Measurements from ENCODE around the gene SNX4.

The SNX4 gene

DNA sequence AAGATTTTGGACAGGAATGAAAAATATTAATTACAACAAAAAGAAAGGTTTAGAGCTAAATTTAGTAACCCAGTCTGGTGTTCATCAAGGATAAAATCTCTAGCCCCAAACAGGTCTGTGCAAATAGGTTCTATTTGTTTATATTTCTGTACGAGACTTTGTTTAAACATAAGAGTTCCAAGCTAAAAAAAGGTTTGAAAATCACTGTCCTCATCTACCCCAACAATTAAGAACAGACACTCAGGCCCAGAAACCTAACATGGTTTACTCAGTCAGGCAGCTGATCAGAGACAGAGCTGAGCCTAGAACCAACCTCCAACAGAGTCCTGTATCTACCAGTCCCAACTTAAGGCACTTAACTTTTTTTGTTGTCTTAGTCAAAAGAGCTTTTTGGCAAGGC lies 49.3 kb downstream of the SNX4 start:
- in situ Hi-C loops (cut with MboI; ENCODE audit: low sequenced_read_pairs) = no loop called here

GRCh38 chr3:125462722-125463299 lies 57.2 kb downstream of the SNX4 start:
- in situ Hi-C loops (cut with MboI; ENCODE audit: low sequenced_read_pairs) = no loop called here

DNA sequence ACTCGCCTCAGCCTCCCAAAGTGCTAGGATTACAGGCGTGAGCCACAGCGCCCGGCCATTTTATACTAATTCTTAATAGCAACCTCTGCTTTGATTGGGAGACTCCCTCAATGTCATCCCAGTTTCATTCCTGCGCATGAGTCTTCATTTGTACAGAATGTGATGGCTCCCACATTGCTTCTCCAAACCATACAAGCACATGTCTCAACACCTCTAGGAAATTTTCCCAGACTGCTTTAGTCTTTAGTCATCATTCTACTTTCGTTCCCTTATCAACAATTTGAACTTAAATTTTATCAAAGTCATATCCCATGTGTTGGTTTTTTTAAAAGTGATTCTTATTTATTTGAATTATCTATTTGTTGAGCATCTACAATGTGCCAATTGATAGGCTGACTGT lies 58.1 kb downstream of the SNX4 start:
- in situ Hi-C loops (cut with MboI; ENCODE audit: low sequenced_read_pairs) = no loop called here

DNA sequence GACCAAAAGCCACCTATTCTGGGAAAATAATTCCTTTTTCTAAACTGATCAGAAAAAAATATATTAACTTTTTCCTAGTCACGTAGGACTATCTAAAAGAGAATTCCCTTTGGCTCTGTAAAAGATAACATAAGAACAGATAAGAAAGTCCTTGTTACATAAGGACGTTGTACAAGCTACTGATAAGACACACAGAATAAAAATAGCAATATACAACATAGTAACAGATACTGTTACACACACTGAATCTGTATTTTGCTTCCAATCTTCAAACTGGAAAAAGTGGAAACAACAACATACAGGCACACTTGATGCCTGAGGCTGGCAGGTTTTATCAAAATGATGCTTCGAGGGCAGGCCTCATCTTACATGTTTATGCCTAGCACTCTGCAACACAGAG lies 59.8 kb downstream of the SNX4 start:
- in situ Hi-C loops (cut with MboI; ENCODE audit: low sequenced_read_pairs) = no loop called here

- in situ Hi-C loops (cut with MboI; ENCODE audit: low sequenced_read_pairs) = loop anchor here (25.0 kb wide), 1 partner anchor 682 kb away; no protein-coding TSS in a partner anchor
Observed at GRCh38 chr3:125443923-125444322, 76.1 kb downstream of the SNX4 start.

DNA sequence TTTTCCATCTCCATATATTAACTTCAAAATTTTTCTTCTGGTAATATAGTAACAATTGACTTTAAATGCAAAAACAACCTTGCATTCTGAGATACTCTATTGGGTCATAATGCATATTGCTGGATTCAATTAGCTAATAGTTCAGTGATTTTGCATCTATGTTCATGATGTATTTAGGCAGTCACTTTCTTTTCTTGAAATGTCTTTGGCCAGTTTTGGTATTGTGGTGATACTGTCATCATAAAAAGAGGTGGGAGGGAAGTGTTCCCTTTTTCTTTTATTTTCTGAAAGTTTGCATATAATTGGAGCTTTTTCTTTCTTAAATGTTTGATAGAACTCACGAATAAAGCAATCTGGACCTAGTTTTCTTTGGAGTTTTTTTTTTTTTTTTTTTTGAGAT lies 77.5 kb downstream of the SNX4 start:
- in situ Hi-C loops (cut with MboI; ENCODE audit: low sequenced_read_pairs) = loop anchor here (25.0 kb wide), 1 partner anchor 680 kb away; no protein-coding TSS in a partner anchor

GRCh38 chr3:125440970-125441369 lies 79.0 kb downstream of the SNX4 start:
- in situ Hi-C loops (cut with MboI; ENCODE audit: low sequenced_read_pairs) = loop anchor here (25.0 kb wide), 1 partner anchor 679 kb away; no protein-coding TSS in a partner anchor

GRCh38 chr3:125440559-125440955 lies 79.4 kb downstream of the SNX4 start:
- in situ Hi-C loops (cut with MboI; ENCODE audit: low sequenced_read_pairs) = loop anchor here (25.0 kb wide), 1 partner anchor 678 kb away; no protein-coding TSS in a partner anchor

GRCh38 chr3:125437631-125438435 lies 82.2 kb downstream of the SNX4 start:
- in situ Hi-C loops (cut with MboI; ENCODE audit: low sequenced_read_pairs) = loop anchor here (25.0 kb wide), 1 partner anchor 676 kb away; no protein-coding TSS in a partner anchor

DNA sequence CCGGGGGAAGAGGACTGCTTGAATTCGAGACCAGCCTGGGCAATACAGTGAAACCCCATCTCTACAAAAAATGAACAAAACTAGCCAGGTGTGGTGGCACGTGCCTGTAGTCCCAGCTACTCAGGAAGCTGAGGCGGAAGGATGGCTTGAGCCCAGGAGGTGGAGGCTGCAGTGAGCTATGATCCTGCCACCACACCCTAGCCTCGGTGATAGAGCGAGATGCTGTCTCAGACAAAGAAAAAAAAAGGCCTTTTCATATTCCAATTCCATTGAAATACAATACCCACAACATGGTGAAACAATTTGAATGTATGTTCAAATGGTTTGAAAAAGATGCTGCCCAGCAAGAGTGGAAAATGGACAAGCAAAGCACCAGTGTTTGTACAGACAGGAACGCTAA lies 83.1 kb downstream of the SNX4 start:
- in situ Hi-C loops (cut with MboI; ENCODE audit: low sequenced_read_pairs) = loop anchor here (25.0 kb wide), 1 partner anchor 675 kb away; no protein-coding TSS in a partner anchor

DNA sequence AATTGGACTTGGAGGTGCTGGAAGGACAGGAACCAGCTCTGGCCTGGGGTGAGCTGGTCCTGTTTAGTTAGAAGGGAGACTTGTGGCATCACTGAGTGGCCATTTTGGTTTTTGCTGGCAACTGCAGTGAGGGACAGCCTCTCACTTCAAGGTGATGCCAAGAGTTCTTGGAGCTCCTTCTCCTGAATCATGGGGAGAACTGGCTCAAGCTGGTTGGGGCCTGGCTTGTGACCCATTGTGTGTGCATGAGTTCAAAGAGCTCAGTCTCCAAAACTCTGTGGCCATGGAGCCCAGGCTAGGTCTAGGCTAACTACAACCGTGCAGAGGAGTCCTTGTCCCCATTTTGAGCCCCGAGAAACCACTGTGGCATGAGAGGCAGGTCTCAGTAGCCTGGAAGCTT lies 84.8 kb downstream of the SNX4 start:
- in situ Hi-C loops (cut with MboI; ENCODE audit: low sequenced_read_pairs) = loop anchor here (25.0 kb wide), 1 partner anchor 673 kb away; no protein-coding TSS in a partner anchor

DNA sequence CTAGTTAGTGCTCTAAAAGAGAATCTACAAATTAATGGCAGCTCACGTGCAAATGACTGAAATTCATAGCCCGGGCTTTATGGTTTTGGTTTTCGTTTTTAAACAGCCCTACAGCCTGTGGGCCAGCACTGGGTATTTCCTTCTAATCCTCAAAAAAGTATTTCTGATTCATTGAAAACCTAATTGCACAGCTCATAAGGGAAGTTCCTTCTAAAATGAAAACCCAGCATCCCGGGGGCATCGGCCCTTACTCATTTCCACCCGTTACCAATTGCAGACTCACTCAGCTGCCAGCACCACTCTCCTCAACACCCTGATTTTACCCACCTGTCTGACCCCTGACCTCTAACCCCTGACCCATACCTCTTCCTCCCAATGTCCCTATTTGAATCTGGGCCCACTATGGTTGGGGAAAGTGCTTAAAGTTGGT lies 85.4 kb downstream of the SNX4 start:
- in situ Hi-C loops (cut with MboI; ENCODE audit: low sequenced_read_pairs) = loop anchor here (25.0 kb wide), 1 partner anchor 672 kb away; no protein-coding TSS in a partner anchor

DNA sequence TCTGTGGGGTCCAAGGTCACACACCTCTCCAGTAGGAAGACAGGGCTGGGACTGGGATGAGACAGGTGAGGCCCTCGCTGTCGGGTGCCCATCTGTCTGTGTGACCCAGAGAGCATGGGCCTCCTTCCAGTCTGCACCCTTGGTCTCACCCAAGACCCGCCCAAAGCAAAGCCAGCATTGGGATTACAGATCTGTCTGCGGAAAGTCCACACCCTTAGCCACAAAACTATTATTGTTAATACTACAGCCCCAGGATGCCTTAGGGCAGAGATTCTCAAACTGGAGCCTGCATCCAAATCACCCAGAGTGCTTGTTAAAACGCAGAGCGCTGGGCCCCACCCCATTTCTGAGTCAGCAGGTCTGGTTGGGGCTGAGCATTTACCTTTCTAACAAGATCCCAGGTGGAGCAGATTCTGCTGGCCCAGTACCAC lies 86.4 kb downstream of the SNX4 start:
- in situ Hi-C loops (cut with MboI; ENCODE audit: low sequenced_read_pairs) = loop anchor here (25.0 kb wide), 1 partner anchor 671 kb away; no protein-coding TSS in a partner anchor

DNA sequence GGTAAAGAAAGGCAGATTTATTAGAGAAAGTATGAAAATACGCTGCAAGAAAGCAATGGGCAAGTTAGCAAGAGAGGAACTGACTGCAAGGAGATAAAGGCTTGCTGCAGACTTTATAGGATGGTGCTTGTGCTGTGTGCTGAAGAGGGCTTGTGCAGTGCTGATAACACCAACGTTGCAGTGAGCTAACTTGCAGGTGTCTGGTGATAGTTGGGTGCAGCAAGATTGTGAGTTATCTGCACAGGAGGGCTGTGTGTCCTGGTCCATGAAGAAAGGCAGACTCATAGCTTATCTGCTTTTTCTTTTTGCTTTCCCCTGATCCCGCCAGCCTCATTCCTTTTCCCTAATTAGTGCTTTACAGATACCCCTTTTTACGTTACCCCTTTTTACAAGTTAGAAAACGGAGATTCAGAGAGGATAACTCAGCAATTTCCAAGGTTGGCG lies 86.9 kb downstream of the SNX4 start:
- in situ Hi-C loops (cut with MboI; ENCODE audit: low sequenced_read_pairs) = loop anchor here (25.0 kb wide), 1 partner anchor 671 kb away; no protein-coding TSS in a partner anchor

DNA sequence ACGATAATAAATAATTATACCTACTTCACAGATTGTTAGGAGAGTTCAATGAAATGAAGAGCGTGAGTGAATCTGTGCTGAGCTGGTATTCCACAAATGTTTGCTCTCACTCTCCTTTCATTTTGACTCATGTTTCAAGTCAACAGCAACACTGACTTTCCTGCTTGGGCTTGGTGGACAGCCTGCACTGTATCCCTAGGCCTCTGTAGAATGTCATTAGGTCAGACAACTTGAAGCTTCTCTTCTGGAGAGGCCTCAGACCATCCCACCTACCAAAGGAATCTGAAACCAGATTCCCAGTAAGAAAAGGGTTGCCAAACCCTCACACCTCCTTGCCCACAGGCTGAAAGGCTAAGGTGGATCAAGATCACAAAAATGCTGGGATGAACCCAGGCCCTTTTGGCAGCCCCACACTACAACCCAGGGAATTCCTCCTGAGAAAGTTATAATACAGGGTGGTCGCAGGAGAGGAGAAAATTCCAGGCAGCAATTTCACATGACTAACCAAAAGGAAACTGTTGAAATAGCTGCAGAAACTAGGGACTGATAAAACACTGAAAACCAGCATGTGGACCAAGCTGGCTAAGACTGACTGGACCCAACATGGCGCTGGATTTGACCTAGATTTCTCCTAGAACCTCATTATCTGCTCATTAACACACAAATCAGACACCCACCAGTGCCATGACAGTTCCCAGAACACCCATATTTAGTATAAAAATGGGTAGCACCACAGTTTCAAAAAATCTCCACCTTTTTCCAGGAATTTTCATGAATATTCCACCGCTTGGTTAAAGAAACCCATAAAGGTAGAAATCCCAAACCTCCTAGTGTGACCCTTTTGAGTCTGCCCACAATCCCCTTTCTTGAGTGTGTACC lies 87.9 kb downstream of the SNX4 start:
- in situ Hi-C loops (cut with MboI; ENCODE audit: low sequenced_read_pairs) = loop anchor here (25.0 kb wide), 1 partner anchor 670 kb away; no protein-coding TSS in a partner anchor

GRCh38 chr3:125431391-125431790 lies 88.6 kb downstream of the SNX4 start:
- in situ Hi-C loops (cut with MboI; ENCODE audit: low sequenced_read_pairs) = loop anchor here (25.0 kb wide), 1 partner anchor 669 kb away; no protein-coding TSS in a partner anchor

DNA sequence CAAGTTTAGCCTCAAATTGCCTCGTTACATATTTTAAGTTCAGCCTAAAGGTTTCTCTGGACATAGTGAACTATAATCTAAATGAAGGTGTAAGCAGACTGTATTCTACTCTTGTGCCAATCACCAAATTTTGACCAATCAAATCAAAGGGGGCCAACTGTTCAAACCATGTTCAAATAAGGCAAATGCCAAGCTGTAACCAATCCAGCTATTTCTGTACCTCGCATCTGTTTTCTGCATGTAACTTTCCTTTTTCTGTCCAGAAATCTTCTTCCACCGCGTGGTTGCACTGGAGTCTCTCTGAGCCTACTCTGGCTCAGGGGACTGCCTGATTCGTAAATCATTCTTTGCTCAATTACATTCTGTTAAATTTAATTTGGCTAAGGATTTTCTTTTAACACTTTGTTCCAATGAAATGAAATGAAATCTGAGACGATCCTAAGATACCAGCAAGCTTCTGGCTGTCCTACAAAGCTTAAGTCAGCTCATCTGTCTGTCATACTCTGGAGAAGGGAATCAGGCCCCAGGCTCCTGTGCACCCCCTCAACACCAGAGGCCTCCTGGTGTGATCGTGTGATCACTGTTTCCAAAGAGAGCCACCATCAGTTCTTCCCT lies 91.7 kb downstream of the SNX4 start:
- in situ Hi-C loops (cut with MboI; ENCODE audit: low sequenced_read_pairs) = loop anchor here (25.0 kb wide), 1 partner anchor 666 kb away; no protein-coding TSS in a partner anchor

DNA sequence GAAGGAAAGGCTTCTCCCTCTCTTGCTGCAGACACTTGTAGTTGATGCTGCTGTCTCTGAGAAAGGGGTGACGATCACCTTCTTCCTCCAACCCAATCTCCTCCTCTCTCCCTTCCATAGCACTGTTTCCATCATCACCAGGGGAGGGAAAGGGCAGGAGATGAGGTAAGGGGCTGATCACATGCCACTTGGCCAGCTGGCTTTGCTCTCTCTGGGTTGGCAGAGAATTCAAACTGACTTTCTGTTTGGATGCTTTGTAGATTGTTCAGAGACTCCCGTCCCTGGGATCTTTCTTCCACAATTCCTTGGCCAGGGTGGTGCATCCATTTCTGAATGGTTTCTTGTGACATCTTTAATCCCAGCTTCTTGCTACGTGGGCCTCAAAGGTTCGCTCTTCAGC lies 101.7 kb downstream of the SNX4 start:
- in situ Hi-C loops (cut with MboI; ENCODE audit: low sequenced_read_pairs) = no loop called here

- in situ Hi-C loops (cut with MboI; ENCODE audit: low sequenced_read_pairs) = no loop called here
Observed at GRCh38 chr3:125416235-125416634, 103.8 kb downstream of the SNX4 start.

- in situ Hi-C loops (cut with MboI; ENCODE audit: low sequenced_read_pairs) = no loop called here
Observed at GRCh38 chr3:125414669-125415068, 105.3 kb downstream of the SNX4 start.

All from HL-60/S4 (cell line).